ENCODE data around the gene LAMC1.

The LAMC1 gene

DNA sequence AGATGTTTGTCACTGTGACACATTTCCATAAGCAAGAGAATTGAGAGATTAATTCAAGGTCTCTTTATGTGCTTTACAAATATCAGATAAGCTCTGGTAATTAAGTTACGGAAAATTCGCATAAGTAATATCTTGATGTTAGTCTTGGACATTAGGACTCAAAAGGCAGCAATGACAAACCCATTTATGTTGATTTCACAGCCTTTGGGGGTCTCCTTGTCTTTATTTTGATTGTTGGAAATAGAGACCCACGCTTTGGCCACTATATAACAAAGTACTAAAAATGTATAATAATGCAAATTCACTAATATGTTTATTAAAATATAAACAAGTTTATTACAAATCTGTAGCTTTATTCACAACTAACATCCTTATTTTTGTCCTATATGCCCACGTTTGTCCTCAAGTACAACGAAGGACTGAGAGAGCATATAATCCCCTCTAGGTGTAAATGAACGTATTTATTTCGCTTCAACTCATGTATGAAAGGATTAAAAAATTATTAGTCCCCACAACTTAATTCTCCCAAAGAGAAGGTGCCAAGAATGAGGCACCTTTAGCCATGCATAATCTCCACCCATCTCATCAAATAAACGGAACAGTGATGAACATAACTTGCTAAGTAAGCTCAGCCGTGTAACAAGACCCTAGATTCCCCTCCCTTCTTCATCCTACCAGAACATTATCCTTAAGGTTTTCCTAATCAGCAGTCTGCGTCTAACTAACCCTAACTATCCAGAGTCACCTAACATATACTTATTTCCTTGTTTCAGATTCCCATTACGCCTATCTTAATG lies 1.6 kb upstream of the LAMC1 start:
- DNase-seq: no peak

DNA sequence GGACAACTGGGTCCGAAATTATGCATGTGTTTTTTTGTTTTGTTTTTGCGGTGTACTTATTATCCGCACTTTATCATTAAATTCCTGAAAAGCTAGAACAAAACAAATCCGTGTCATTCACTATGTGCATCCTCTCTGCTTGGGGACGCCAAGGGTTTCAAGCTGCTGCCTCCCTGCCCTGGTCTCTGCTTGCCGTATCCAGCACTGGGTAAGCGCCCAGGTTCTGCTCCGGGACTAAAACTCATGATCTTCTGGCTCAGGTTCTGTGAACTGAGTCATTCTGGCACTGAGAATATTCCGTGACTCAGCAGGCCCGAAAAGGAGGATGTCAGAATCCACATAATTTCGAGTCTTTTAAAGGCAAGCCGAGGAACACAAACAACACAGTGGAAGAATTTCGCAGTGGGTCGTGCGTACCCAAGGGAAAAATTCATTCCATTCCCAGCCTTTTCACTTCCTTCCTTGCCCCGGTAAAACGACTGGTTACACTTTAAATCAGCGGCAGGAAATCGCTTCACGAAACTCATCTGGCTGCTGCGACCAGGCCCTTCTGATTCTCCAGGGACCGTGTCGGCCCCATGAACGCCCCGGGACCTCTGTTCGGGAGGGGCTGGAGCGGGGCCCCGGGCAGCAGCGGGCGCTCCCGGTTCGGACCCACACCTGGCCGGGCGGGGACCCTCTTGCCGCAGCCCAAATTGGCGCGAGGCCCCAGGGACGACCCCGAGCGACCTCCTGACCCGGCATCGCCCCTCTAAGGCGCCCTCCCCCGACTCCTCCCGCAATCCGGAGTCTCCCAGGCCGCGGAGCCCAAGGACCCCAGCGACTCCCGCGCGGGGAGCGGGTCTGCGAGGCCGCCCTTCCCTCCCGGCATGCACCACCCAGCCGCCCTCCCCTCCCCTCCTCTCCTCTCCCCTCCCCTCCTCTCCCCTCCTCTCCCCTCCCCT lies 746 bp upstream of the LAMC1 start:
- DNase-seq: peak; percentile 90

DNA sequence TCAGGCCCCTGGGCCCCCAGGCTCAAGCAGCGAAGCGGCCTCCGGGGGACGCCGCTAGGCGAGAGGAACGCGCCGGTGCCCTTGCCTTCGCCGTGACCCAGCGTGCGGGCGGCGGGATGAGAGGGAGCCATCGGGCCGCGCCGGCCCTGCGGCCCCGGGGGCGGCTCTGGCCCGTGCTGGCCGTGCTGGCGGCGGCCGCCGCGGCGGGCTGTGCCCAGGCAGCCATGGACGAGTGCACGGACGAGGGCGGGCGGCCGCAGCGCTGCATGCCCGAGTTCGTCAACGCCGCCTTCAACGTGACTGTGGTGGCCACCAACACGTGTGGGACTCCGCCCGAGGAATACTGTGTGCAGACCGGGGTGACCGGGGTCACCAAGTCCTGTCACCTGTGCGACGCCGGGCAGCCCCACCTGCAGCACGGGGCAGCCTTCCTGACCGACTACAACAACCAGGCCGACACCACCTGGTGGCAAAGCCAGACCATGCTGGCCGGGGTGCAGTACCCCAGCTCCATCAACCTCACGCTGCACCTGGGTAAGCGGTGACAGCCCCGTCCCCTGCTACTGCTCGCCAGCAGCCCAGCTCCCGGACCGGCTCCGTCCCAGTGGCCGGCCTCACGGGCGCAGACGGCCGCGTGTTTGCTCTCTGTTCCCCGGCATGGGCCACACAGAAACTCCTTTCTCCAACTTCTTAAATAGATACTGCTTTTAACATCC lies 539 bp downstream of the LAMC1 start:
- peak; percentile 82 for DNase-seq

DNA sequence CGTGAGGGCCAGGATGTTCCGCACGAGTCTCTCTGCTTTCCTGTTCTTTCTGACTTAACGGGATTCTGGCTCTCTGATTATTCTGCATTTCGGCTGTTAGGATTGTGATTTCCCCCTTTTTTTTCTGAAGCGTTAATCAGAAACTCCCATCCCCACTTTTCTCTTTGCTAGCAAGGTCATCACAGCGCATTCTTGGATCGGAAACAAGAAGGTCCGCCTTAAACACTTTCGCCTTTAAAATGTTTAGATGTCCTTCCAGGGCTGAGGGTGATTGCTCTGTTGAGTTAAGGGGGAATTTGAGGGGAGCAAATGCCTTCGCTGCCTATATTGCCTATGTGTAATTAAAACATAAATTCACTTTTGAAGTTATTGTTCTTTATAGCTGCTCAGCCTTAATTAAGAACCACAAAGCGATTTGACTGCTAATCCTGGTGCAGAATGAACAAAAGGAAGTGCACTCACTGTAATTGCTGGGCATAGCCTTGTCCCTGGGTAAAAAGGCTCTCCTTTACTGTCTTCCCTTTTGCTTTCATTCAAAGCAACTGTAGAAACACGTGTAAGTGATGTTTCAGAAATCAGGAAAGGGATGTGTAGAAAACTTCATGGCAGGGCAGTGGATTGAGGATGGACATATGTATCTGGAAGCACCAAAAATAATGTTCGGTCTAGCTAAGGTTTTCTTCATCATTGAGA lies 1.2 kb downstream of the LAMC1 start:
- peak; percentile 77 for DNase-seq

DNA sequence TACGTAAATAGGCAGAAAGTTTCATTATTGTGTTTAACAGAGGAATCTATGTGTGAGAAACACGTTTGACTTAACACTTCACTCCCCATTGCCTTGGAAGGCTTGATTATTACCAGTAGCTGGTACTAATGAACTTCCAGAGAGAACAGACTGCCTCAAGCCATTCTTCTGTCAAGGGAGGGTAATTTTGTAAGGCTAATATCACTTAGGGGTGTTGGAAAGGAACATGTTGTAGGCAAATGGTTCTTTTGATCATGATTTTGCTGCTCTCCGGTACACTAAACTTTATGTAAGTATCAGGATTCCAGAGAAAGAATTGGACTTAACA lies 1.8 kb downstream of the LAMC1 start:
- DNase-seq: no peak

DNA sequence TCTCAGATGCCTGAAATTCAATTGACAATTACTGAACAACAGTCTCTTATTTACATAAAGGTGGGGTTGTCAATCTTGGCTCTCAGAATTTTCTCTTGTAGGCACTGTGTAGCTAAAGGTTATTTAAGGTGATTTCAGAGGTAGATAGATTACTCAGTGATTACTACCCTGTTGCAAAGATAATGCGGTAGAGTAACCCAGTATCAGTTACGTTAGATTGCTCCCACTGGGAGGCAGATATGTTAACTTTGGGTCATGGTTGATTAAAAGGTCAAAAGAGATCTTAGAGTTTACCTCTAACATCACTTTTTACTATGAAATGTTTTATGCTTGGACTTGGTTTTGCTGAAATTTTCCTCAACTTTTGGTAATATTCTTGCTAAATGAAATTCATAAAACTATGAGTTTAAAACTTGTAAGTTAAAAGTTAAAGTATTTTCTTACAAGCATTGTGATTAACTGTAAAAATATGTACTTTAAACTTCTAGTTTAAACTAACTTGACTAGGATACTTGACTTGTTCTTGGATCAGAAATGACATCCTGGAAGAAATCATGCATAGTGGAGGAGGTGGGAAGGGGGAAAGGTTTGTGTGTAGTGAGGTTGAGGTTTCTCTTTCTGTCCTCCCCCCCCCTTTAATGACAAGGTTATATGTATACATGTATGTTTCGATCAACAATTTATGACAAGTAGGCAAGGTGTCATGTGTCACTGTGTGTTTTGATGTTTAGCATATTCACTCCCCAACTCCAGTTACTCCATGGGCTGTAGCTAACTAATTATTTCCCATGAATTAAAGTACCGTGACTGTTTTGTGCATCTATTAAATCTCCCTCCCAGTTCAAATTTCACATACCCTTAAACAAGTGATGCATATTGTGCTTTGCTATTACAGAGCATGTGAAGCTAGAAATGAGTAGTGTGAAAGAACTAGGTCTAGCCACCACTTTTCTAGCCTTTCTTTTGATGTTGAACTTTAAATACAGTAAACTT lies 2.9 kb downstream of the LAMC1 start:
- peak; percentile 33 for DNase-seq

DNA sequence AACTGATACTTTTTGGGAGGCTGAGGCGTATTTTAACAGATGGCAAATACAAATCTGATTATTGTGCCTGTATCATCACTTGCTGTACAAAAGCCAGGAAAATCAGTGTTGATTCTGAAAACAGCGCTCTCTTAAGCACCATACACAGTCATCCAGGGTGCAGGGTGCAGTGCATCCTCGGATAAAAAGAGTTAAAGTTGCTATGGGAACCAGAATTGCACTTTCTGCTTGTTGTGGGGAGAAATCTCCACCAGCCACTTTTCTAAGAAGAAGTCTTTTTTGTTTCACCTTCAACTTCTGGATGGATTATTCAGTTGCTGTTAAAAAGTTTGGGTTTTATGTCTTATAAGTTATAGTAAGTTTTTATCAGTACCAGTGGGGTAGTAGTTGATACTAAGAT lies 3.8 kb downstream of the LAMC1 start:
- no peak for DNase-seq

DNA sequence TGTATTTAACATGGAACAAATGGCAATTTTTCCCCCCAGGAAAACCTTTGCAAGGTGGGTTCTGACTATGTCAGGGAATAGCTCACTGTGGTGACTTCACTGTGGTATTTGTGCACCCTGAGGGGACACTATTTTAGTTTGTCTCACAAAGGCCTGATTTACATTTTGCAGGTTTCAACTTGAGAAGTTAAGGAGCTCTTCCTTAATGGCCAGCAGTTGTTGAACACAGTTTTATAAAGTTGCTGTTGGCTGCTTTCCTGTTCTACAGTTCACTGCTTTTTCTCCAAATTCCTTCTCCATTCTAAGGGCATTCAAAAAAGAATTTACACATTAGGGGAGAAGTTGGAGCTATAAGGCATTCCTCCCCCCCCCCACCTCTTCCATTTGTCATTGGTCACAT lies 4.6 kb downstream of the LAMC1 start:
- no peak for DNase-seq

DNA sequence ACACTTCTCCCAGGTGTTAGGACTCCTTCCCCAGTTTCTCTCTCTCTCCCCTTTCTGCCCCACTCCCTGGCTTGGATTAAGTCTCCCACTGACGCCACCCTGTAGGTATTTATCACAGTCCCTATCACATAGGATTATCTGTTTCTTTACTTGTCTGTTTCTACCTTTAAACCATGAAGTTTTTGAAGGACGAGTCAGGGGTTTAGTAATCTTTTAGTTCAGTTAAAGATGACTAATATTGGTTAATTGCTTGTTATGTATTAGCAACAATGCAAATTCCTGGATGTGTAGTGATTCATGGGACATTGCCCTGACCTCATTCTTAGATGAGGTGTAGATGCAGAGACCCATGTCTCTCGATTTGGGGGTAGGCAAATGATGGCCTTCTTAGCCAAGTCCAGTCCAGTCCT lies 6.4 kb downstream of the LAMC1 start:
- DNase-seq: no peak

DNA sequence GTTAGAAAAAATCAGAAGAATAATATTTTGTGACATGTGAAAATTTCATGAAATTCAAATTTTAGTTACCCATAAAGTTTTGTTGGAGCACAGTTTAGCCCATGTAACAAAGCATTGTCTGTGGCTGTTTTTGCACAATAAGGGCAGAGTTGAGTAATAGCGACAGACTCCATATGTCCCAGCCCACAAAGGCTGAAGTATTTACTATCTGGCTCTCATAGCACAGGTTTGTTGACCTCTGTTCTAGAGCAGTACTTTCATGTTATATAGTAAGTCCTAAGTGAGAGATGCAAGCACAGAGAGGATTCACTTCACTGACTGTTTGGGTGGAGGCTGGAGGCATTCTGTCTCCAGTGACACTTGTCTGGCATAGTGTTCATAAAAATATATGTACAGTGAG lies 6.8 kb downstream of the LAMC1 start:
- DNase-seq: no peak

DNA sequence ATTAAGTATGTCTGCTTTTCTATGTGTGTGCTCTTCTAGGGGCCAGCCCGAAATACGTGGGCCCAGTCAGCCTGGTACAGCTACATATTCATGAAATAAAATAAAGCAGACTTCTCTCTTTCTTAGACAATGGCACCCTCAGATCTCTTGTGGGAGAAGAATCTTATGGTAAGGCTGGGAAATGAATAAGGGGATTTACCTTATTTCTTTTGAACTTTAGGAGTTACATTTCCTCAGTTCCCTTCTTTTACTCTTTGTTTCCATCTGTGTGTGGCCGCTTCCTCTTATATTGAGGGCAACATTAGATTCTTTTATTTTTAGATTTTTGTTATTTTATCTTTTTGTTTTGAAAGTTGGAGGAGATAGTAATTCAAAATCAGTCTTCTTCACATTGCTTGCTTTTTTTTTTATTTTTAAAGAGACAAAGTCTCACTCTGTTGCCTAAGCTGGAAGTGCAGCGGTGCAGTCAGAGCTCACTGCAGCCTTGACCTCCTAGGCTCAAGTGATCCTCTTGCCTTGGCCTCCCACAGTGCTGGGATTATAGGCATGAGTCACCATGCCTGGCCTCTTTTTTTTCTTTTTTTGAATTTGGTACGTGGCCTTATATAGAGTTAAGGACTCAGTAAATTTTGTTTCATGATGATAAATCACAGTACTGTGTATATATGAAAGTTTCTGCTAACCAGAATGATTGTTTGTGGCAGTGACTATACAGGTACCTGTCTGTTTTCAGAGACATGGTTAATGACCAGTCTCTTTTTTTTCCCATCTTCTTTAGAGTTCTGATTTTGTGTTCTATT lies 9.1 kb downstream of the LAMC1 start:
- peak; percentile 8 for DNase-seq

DNA sequence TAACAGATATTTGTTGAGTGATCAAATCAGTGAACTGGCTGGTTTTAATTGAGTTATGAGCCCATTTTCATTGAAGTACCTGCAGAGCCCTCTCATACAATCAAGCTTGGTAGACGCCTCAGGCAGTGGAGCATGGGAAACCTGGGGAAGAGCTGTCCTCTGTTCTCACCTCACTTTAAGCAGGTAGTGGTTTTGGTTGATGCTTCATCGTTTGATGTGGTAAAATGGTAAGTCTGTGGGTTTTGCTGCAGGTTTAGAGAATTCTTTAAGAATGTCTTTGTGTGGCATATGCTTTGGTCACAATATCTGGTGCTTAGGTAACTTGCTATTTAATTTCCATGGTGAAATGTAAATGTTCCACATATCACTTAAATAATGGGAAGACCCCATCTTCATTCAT lies 10.0 kb downstream of the LAMC1 start:
- no peak for DNase-seq

DNA sequence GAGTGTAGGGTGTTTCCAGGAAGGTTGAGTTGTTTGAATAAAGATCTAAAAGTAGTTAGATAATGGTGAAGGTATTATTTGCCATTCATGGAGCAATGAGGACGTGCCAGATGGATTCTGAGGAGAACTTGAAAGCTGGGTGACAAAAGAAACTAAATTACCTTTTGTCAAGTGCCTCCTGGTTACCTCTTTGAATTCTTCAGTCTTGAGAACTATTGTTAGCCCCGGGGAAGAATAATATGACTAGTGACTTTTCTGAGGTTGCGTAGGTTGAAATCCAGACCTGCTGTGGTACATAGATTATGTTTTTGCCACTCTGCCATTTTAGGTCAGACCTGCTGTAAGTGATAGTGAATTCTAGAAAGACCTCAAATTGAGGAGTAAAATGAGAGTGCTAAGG lies 11.5 kb downstream of the LAMC1 start:
- DNase-seq: no peak

DNA sequence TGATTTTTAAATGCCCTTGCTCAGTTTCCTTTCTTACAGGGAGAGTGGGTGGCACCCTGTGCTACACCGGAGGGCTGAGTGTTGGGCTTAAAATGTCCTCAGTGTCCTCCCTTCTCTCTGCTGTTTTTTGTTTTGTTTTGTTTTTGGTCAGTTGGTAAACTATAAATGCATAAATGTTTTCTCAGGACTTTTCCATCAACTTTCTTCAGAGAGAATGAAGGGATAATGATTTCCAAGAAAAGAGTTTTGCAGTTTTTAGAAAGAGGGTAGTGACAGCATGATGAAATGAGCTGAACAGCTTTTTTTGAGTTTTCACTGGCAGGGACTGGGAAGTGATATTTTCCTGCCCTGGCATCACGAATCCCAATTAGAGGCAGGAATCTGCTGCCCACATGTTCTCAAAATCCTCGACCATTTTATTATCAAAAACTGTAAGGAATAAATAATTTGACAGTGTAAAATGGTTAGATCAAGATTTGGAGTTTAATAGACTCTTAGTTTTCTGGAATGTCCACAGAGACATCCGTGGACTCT lies 15.2 kb downstream of the LAMC1 start:
- DNase-seq: no peak

DNA sequence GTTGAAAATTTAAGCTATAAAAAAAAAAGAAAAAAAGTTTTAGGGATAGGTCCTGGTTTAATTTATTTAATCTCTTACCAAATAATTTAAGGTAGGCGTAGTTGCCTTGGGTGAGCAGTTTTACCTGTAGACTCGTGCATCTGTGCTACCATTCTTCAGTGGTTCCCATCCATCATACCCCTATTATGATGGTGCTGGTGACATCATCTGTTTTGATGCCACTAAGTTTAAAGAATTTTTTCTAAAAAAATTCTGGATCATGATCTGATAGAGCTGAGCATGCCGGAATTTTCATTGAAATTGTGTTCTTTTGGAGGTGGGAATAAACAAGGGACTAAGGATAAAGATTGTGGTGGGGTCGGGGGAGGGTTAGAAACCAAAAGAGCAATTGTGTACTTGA lies 15.7 kb downstream of the LAMC1 start:
- no peak for DNase-seq

DNA sequence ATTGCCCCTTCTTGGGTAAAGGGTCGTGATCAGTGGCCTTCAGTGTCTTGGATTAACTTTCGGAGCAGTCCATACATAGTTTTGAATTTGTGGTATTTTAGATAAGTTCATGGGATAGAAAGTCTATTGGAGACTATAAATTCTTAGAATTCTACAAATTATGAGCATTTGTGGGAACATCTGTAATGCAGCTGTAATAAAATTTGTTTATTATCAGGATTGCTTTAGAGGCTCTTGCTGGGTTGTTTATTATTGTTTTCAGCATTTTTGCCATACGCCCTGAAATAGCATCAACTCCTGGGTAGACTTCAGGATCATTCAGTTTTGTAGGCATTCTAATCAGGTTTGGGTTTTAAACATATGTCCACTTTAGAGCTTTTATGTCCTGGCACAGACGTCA lies 16.1 kb downstream of the LAMC1 start:
- no peak for DNase-seq

DNA sequence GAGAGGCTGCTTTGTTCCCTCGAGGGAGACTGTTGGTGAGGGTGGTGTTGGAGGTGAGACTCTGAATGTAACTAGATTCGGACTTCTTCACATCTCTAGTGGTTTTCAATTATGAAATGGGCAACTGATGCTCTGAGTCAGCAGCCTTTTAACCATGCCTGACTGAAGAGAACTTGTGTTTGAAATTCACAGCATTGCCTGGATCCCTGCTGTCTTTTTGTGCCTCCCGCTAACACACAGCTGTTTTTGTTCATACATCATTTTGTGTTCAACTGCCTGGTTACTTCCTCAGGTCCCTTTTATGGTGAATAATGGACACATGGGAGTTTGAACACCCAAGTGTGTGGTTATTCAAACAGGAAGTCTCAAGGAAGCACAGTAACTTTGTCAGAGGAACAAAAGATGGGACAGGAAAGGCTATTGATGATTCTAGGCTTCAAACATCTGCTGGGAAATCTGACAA lies 16.8 kb downstream of the LAMC1 start:
- peak; percentile 71 for DNase-seq

DNA sequence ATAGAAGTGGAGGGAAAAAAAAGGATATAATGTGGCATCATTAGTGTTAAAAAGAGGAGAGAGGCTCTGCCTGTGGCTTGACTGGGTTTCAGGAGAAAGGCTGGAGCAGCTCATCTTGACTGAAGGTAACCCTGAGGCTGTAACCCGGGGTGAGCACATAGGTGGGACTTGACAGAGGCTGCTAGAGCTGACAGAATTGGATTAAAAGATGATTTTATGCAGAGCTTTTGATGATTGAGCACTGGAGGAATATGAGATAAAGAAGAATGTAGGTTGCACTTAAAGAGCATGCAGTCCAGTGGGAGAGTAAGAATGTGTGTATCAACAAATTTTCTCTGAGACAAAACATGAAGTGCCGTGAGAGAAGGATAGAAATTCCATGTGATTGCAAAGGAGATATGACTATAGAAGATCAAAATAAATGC lies 17.3 kb downstream of the LAMC1 start:
- DNase-seq: no peak

DNA sequence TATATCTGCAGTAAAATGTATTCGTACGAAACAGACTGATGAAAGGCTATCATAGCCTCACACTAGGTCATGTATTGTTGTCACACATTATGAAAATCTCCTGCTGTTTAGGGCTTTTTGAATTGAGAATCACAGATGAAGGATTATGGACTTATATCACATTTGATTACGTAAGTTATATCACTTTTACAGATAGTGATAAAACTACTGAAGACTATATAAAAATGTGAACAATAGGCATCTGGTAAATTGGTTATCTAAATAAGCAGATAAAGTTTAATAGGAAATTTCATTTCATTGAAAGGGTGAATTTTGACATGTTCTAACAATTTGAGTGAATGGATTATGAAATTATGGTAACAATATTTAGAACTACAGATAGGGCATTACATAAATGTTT lies 20.0 kb downstream of the LAMC1 start:
- DNase-seq: no peak
